GM19025 (cell line): ENCODE measurements around the gene DMD.

ENCODE experiments used
- ATAC-seq: cut with Tn5 transposase; IDR thresholded peaks from one replicate; pipeline ENCODE4 v1.9.1; 2021; ENCODE audit warnings: mild to moderate bottlenecking, low read depth, moderate library complexity; ENCODE audit not compliant: unreplicated experiment

Gene DMD

DNA sequence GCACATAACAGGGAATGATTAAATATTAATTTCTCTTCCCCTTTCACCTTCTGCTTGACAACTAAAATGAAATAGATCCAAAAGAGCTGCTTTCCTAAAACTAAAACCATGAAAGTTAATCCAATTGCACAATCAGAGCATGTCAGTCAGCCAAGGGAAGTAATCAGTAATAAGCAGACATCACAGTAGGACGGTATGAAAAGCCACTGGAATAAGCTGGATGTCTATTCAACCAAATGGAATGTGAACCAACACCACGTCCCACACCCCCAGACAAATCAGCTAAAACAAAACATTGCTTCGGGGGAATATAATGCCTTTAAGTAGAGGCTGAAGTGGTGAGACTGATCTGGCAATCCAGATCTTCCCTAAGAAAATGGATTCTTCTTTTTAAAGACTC is 1280.1 kb downstream of the DMD start:
- ATAC-seq, result no peak

DNA sequence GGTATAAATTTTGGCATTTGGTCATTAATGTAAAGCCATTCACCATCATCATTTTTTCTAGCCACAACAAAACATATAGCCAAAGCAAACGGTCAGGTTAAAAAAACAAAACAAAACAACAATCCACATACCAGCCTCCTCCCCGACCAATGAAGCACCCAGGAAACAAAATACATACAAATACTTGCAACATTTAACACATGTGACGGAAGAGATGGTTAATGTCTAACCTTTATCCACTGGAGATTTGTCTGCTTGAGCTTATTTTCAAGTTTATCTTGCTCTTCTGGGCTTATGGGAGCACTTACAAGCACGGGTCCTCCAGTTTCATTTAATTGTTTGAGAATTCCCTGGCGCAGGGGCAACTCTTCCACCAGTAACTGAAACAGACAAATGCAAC is 1282.0 kb downstream of the DMD start:
- no peak for ATAC-seq

DNA sequence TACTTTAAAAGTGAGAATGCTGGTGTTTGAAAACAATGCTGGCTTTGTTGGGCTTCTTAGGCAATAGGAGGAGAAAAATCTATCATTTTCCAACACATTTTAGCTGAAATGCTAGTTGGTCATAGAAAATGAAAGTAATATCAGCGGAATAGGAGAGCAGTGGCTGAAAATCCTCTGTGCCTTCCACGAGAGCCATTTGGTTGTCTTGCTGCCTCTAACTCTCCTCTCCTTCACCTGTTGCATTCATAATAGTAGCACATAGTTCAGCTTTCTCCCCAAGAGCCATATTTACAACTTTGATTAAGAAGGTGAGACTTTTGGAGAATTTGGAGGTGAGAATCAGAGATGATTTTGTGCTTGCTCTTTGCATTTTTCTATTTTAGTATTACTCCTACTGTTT is 1290.1 kb downstream of the DMD start:
- no peak for ATAC-seq

DNA sequence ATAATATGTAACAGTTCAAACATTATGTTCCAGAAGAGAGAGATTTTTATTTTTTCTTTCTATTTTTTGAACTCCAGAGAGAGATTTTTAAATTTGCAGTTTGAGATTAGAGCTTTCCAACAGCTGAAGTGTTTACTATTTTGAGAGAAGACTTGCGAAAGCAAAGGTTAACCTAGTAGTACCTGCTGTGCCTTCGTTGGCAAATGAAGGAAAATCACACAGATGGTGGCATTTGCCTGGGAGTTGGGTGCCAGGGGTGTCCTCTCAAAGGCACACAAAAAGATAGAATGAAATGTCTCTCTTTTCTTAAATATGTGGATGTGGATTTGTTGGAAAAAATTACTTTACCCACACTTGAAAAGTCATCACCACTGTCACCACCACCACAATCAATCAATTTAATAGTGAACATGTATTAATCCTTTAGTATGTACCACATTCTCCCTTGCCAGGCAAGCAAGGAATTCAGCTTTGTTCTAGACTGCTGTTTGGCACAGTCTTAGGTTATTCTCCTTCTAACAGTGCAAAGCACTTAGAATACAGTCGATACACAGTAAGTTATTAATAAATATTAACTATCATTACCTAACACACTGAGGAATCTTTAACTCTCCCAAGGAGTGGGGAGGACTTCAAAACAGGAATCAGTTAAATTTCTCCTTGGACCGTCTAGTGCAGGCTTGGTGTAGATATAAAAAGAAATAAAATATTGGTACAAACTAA is 1301.3 kb downstream of the DMD start:
- no peak for ATAC-seq

DNA sequence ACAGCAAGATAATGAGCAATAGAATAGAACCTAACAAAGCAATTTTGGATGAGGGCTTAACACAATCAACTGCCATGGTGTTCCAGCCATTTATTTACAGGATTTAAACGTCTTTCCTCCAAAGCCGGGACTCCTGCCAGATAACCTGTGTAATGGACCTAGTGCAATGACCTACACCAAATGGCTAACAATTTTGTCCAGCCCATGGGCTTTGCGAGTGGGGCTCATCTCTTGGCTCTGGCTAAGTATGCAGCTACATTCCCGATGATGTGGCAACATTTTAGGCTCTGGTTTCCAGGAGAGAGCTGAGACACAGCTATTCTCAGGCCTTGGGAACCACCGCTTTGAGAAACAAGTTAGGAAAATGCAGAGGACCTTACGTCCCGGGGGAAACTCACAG is 1317.2 kb downstream of the DMD start:
- no peak for ATAC-seq

DNA sequence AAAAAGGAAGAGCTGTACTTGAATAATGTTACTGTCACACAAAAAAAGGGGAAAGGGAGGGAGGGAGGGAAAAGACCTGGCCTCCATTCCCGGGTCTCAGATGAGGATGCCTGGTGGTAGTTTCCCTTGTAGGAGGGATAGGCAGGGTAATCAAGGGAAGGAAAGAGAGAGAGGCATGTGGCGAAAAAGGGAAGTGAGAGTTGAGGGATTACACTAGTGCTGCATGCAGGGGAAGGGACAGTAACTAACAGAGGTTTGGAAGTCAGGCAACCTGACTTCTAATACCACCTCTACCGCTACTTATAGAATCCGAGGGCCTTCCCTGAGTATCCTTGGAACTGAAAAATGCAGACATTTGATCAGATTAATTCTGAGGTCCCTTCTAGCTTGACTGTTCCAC is 1317.8 kb downstream of the DMD start:
- no peak for ATAC-seq

DNA sequence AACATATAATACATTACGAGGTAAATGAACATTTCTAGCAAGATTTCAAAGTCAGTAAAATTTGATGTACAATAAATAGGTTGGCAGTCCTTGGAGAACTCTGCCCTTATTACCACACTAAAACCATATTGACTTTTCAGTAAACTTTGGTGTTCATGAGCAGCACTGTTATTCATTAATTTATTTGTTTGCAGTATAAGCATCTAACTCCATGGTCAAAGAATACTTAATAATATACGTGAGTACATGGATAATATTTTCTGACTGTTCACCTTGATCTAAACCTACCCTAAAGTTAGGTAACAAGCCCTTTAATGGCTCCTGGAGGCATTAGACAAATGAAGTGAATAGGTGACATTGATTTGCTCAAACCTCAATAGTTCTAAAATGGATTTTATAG is 1322.3 kb downstream of the DMD start:
- ATAC-seq, result no peak

DNA sequence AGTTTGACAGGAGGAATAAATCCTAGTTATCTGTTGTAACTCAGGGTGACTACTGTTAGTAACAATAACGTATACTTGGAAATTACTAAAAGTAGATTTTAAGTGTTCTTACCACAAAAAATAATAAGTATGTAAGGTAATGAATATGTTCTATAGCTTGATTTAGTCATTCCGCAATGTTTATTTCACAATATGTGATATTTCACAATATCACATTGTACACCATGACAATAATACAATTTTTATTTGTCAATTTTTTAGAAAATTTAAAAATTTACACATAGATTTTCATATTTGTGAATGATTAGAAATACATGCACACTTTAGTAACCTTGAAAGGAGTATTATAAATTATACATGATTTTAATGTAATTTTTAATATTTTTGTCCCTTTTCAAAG is 1326.8 kb downstream of the DMD start:
- ATAC-seq, result no peak

DNA sequence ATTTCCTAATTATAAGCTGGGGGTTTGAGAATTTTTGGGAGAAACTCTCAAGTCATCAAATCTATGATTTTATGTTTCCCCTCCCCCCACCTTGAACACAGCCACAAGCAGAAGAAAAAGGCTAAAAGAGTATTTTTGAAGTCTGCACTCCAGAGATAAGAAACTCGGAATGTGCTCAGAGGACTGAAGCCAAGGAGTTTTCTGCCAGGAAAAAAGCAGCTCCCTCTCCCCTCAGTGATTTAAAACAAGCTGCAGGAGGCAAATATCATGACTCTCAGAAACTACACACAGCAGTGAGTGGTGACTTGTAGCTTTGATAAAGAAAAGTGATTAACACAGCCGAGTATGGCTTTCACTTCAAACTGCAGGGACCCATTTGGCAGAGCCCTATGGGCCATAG is 1339.3 kb downstream of the DMD start:
- ATAC-seq, result no peak

DNA sequence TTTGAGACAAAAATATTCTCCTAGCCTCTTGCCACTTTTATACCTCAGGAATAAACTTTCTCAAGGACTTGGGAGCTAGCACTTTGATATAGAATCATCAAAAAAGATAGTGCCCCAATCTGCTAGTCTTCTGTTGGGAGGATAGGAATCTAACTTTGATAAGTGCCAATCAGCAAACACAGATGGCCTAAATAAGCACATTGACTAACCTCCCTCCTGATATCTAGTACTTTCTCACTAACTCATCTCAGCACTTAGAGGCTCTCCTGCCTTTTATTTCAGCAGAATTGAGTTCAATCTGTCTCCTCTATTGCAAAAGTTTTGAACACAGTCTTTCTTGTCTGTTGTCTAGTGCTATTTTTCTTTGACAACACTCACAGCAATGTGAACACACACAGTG is 1341.1 kb downstream of the DMD start:
- ATAC-seq, result no peak

DNA sequence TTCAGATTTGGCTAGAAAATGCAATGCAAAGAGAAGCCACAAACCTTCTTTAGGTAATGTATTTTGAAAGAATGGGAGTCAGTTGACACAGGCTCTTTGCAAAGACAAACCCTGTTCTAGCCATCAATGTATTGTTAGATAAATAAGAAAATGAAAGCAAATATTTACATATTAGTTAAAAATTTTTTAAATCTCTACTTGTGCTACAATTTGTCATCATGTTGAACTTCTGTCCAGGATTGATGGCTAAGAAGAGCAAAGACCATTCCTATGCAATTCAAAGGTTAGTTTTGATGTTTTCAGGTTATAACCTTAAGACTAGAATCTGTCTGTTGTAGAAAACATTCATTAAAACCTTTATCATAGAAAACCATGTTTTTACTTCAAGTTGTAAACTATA is 1350.7 kb downstream of the DMD start:
- ATAC-seq, result no peak

DNA sequence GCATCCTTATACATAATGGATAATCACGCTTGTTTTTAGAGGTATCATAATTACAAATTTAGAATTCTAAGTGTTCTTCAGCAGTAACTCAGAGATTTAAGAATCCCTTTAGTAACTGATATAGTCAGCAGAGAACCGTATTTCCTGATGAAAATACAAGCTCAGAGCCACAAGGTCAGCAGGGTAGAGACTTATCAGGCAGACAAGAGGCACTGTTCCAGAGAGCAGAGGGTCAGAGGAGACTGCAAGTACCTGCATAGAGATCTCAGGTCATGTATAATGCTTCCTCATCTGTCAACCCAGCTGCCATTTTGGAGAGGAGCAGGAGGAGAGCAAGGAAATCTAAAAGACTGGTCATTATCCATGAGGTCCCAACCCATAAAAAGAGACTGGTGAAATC is 1352.4 kb downstream of the DMD start:
- no peak for ATAC-seq

DNA sequence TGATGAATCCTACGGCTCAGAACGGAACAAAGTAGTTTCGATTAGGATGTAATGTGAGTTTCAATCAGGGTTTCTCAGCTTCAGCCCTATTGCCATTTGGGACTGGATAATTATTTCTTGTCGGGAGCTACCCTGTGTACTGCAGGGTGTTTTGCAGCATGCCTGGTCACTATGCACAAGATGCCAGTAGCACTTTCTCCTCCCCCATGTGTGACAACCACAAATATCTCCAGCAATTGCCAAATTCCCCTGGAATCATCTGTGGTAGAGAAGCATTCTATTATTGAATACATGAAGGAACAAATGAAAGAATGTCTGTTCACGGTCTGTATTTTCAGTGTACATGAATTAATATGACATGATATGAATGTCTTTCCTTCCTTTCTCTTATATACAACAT is 1356.6 kb downstream of the DMD start:
- ATAC-seq, result no peak

DNA sequence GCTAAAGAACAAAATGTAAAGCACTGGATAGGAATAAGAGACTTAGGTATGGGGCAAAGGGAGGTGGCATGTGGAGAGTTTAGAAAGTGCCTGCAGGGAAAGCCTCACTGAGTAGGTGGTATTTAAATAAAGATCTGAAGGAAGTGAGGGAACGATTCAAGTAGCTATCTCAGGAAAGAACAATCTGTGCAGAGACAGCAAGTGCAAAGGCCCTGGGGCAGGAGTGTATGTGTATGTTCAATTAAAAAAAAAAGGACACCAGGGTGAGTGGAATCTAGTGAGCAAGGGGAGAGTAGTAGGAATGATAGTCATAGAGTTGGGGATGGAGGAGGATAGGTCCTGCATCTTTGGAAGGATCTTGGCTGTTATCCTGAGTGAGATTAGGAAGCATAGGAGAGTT is 1359.6 kb downstream of the DMD start:
- no peak for ATAC-seq

DNA sequence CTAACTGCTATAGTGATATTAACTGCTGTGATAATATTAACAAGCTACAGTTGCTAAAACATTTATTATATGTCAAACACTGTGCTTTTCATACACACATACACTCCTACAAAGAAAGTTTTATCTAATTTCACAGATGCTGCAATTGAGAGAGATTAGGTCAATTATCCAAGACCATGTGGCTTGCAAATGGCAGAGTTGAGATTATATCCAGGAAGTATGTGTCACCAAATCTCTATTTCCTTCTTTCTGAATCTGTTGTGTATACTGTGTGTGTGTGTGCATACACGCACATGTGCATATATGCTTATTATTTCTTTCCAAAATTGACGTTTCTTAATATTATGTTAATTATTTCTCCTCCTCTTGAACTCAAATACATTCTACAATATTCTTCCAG is 1363.6 kb downstream of the DMD start:
- ATAC-seq, result no peak

DNA sequence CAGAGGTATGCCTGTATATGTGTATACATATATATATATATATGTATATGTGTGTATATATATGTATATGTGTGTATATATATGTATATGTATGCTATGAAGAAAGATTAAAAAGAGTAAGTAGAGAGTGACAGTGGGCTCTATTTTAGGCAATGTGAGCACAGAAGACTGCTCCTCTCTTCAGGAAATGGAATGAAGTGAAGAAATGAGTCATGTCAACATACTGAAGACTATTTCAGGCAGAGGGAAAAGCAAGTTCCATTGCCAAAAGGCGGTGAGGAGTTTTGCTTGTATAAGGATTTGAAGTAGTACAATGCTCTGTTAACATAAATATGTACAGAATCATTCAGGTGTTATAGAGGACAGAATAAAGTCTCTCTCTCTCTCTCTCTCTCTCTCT is 1366.3 kb downstream of the DMD start:
- ATAC-seq, result no peak

DNA sequence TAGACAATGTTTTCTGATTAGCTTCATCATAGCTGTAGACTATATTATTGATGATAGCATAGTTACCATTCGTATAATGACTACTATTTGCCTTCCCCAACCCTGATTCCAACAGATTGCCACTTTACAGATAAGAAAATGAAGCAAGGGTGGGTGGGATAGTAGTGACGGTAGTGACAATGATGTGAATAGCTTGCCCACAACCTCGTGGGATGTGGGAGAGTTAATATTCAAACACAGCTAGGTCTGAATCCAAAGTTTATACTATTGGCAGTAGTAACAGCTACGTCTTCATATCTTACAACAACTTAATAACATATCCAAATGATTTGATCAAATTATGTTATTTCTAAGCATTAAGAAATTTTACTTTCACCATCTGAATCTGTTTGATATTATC is 1372.7 kb downstream of the DMD start:
- no peak for ATAC-seq

DNA sequence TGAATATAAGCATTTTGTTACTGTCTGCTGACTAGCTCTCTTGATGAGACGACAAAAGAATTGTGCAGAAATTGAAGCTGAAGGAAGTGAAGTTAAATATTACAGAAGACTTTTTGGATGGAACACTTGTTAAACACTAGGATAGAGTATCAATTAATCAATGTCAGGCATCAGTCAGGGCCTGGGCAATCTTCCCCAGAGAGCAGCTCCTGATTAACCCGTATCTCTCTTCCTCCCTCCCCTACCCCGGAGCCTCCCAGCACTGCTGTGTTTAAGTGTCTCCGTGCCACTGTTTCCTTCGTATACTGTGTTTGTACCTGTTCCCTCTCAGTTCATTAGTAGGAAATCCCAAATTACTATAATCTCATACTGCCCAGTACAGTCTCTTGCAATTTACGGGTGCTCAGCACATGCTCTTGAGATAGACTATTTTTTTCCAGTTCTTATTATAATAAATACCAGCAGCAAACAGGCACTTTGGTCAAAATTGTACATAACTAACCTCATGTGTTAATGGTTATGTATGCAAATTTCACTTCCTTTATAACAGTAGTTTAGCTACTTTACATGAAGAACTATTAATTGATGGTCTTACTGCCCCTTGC is 1373.8 kb downstream of the DMD start:
- no peak for ATAC-seq

DNA sequence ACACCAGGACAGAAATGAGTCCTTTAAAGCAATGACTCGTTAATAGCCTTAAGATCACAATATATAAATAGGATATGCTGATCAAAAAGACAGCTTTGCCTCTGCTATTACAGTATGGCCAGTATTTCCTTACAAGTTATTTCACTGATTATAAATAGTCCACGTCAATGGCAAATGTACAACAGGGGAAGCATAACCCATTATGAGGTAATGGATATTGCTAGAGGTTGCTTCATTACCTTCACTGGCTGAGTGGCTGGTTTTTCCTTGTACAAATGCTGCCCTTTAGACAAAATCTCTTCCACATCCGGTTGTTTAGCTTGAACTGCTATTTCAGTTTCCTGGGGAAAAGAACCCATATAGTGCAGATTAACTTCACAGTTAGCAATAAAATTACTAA is 1374.9 kb downstream of the DMD start:
- no peak for ATAC-seq

DNA sequence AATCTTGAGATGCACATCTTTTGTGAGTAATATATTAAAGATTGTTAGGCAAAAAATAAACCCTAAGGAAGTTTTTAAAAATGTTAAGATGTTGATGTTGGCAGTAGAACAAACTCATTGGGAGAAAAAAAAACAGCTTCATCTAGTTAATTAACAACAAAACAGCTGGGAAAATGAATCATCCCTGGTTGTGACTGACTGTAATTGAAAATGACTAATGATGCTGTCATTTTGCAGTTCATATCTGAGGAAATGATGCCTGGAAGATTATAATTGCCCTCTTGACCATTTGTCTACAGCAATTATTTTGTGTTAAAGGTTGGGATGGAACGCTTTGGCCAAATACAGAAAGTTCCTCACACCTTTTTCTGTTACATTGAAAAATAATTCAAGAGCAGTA is 1379.1 kb downstream of the DMD start:
- no peak for ATAC-seq

DNA sequence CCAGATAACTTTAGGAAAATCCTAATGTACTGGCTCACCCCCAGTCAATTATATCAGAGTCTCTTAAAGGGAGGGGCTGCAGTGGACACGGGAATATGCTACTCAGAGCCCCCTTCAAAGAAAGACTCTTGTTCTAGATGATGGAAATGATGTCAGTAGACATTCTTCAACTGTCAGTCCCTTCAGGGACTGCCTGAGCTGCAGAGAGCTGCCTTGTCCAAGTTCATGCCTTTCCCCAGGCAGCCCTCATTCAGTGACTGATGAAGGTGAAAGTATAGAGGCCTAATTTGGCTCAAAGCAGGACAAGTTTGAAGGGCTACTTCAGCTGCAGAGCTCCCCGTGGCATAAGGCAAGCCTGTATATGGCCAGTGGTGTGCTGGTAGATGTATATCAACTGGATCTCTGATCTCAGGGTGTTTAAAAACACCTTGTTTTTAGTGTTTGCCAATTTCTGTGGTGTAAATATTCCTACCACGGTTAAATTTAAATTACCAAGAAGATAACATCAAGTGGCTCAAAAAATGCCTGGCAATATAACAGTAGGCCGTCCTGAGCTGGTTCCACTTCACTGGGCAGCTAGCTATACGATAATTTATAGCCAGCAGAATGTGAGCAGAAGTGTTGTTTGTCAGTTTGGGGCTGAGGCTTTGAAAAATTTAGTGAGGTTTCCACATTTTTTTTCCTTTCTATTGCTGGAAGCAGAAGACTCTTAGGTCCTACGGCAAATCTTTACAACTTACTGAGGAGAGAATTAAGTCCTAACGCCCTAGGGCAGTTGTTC is 1390.7 kb downstream of the DMD start:
- ATAC-seq, result no peak

DNA sequence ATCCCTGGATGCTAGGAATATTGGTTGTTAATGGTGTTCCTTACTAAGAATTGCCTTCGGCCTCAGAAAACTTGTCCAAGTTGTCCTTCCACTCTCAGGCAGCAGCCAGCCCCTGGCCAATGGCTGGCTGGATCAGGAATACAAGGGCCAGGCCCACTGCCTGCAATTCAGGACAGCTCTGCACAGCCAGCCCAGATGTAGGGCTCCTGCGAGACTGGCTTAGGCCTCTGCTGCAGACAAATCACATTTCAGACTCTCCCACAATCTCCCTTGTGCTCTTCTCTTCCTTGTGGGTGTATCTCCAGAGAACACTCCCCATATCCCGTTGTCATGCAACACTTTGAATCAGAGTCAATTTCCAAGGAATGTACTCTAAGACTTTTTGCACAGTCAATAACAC is 1391.9 kb downstream of the DMD start:
- no peak for ATAC-seq
